Femur (tissue), 1 donor: ENCODE data around the gene ZNF624.

Experiments
- DNase-seq: peaks from one replicate; pipeline ENCODE4 v3.0.0-alpha.2; 2017

Gene ZNF624

DNA sequence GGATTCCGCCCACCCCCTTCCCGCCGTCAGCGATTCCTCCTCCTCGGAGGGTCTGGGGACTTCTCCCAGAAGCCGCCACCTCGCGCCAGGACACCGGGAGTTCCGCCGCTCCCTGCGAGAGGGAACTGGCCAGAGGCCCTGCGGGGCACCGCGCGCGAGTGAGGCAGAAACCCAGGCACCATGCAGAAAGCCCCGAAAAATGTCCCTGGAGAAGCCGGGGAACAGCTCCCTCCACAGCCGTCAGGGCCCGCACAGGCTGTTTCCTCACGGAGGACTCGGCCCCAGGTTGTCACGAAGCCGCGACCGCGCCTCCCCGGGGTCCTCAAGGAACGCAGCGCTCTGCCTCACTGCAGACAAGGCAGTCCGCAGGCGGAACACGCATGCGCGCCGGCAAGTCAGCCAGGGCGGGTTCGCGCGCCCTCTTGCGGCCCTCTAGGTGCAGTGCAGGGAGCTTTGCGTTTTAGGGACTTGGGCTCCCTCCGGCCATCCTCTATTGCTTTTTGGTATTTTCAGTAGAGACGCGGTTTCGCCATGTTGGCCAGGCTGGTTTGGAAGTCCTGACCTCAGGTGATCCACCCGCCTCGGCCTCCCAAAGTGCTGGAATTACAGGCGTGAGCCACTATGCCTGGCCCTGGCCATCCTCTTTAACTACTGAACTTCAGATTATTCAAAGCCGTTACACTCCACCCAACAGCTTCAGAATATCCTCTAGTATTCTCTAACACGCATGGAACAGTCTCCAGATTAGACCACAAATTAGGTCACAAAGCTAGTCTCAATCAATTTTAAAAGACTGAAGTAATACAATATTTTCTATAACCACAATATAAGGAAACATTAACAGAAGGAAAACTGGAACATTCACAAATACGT, 64.3 kb downstream of the ZNF624 start:
- DNase-seq = peak; percentile 94

GRCh38 chr17:16585796-16586195, 67.9 kb downstream of the ZNF624 start:
- DNase-seq = no peak

DNA sequence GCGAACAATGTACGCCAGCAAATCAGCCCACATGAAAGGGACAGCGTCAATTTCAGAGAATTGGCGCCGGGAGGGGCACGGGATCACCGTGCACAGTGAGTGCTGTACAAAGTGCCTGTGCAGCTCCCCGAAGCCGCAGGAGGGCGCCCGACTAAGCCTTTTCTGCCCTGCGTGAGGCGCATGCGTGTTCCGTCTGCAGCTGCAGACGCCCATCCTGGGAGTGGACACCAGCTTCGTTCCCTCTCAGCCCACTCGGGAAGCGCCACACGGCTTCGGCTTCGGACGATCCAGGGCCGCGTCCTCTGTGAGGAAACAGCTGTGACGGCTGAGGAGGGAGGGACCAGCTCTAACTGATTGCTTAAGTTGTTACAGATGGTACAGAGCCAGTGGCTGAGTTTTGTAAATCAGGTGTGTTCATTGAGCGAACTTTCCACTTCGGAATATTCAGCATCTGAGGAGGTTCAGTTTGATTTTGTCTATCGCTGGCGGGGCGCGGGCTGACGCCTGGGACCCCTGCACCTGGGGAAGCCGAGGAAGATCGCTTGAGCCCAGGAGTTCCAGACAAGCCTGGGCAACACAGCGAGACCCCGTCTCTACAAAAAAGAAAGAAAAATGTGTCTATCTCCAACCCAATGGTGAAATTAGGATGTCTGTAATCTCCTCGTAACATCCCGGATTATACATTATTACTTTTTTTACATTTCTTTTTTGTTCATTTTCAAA, 69.2 kb downstream of the ZNF624 start:
- peak; percentile 95 for DNase-seq

DNA sequence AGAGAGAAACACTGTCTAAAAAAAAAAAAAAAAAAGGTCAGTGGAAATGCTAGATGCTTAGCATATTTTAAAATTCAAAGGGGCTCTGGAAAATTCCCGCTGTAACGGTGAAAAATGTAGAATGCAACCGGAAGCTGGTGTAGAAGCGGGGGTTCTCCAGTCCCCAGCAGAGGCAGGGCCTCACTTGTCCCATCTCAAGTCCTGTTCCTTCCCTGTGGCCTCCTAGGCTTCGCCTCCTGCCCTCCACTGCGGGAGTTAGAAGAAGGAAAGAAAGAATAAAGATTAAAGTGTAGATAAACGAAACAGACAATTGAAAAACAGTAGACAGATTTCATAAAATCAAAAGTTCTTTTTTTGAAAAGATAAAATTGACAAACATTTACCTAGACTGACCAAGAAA, 69.9 kb downstream of the ZNF624 start:
- DNase-seq = no peak

GRCh38 chr17:16573466-16573865, 80.2 kb downstream of the ZNF624 start:
- DNase-seq = no peak
